ENCODE measurements around the gene WDR89.
"Not testable (repeated sequence)": the region's sequence is repeated elsewhere in the genome, so short reads cannot be mapped to it uniquely, and the experiment has no call there.

WDR89 gene

DNA sequence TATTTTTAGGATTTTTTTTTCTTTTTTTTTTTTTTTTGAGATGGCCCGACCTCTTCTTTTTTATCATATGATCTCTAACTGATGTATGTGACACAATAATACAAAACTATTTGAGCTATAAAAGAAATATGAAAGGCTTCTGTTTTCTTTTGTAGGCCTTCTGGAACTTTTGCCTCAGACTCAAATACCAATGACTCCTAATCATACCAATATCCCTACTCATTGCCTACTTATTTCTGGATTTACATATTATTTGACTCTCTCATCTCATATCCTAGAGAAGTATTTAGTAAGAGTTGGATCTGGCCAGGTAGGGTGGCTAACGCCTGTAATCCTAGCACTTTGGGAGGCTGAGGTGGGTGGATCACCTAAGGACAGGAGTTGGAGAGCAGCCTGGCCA is 12.7 kb upstream of the WDR89 start:
- no peak for DNase-seq (ENCODE audit: low spot score)

- DNase-seq (ENCODE audit: low spot score), result no peak
Observed at GRCh38 chr14:63652406-63652805, 10.7 kb upstream of the WDR89 start.

DNA sequence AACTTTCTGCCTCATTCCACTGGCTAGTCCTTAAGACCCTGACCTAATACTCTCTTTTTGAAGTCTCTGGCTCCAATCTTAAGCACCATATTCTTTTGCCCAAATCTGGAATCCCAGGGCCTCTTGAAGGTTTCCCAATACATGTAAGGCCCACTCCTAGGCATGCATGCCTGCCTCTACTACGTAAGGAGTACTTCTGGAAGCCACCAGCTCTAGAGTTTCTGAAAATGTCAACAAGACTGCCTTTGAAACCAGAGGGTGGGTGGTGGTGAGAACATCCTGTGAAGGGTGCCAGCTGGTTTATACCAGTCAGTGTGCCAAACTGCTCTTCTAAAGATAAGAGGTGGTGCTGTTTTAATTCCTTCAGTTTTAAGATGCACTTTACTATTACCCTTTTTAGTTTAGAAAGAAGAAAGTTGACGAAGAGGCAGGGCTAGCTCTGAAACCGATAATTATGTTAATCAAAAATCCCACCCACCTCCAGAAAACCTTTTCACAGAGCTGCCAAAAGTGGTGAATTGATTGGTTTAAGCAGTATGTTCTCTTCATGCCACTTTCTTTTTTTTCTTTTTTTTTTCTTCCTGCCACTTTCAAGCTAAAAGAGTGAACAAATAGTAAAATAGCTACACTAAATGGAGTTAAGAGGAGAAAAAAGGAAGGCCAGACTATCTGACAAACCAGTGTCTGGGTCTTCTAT is 8.7 kb upstream of the WDR89 start:
- DNase-seq (ENCODE audit: low spot score), result no peak

GRCh38 chr14:63647696-63648410 is 6.2 kb upstream of the WDR89 start:
- DNase-seq (ENCODE audit: low spot score), result no peak

DNA sequence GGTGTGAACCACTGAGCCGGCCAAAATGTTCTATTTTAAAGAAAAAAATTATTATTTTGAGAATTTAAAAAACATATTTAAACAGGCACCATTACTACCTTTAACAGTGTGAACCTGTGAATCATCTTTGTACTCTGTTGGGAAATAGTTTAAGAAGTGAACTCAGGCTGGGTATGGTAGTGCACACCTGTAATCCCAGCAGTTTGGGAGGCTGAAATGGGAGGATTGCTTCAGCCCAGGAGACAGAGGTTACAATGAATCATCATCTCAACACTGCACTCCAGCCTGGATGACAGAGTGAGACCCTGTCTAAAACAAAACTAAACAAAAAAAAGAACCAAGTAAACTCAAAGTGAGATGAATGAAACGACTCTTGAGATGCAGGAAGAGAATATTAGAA is 3.1 kb upstream of the WDR89 start:
- no peak for DNase-seq (ENCODE audit: low spot score)

- no peak for DNase-seq (ENCODE audit: low spot score)
Observed at GRCh38 chr14:63642656-63643382, 1.1 kb upstream of the WDR89 start.

DNA sequence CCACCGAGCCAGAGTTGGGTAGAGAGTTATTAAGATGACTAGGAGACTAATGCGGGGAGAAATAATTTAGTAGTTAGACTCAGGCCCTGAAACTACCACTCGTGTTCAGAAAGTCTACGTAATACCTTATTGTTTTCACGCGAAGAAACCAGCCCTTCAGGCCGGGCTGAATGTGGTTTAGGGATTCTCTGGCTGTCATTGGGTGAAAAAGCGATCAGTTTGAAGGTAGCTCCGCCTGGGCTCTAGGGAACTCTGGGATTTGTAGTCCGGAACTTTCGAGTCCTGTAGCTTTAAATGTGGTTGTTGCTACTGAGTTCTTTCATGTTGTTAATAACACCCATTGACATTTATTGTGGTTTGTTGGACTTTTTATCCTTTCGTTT is 549 bp upstream of the WDR89 start:
- DNase-seq (ENCODE audit: low spot score), result peak; percentile 93

- DNase-seq (ENCODE audit: low spot score), result no peak
Observed at GRCh38 chr14:63638493-63638892, 3.2 kb downstream of the WDR89 start.

GRCh38 chr14:63636094-63636635 is 5.5 kb downstream of the WDR89 start:
- DNase-seq (ENCODE audit: low spot score), result not testable (repeated sequence)

DNA sequence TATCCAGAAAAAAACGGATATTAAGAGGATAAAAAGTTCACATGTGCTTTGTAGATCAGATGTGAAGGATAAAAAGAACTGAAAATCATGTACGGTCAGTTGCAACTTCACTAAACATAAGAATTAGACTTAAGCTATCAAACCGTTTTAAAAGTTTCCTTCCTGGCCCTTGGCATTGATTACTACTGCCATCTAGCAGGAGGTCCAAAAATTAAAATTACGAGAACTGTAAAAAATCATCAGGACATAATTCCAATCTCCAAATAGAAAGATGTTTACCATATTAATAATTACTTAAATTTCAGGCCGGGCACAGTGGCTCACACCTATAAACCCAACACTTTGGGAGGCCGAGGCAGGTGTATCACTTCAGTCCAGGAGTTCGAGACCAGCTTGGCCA is 7.9 kb downstream of the WDR89 start:
- no peak for DNase-seq (ENCODE audit: low spot score)

GRCh38 chr14:63632932-63633514 is 8.6 kb downstream of the WDR89 start:
- no peak for DNase-seq (ENCODE audit: low spot score)

DNA sequence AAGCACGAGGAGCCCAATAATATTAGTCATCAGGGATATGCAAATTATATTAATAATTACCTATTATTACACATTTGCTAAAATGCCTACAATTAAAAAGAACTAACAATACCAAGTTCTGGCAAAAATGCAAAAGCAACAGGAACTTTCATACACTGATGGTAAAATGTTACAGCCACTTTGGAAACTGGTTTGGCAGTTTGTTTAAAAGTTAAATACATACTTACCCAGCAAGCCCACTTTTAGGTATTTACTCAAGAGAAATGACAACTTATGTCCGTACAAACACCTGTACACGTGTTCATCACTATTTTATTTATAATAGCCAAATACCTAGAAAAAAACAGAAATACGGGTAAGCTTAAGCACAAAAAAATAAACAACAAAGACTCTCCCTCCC is 17.0 kb downstream of the WDR89 start:
- no peak for DNase-seq (ENCODE audit: low spot score)

- DNase-seq (ENCODE audit: low spot score), result no peak
Observed at GRCh38 chr14:63624203-63624602, 17.5 kb downstream of the WDR89 start.

DNA sequence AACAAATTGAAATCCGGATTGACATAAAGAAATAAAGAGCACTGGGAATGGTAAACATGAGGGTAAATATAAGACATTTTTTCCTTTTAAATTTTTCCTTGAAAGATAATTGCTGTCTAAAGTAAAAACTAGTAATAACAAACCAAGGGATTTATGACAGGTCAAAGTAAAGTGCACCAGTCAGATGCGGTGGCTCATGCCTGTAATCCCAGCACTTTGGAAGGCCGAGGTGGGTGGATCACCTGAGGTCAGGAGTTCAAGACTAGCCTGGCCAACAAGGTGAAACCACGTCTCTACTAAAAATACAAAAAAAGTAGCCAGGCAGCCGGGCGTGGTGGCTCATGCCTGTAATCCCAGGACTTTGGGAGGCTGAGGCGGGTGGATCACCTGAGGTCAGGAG is 19.7 kb downstream of the WDR89 start:
- not testable (repeated sequence) for DNase-seq (ENCODE audit: low spot score)

GRCh38 chr14:63616015-63616414 is 25.7 kb downstream of the WDR89 start:
- no peak for DNase-seq (ENCODE audit: low spot score)

- DNase-seq (ENCODE audit: low spot score), result no peak
Observed at GRCh38 chr14:63614679-63615363, 26.9 kb downstream of the WDR89 start.

GRCh38 chr14:63611078-63611477 is 30.6 kb downstream of the WDR89 start:
- DNase-seq (ENCODE audit: low spot score), result no peak

- no peak for DNase-seq (ENCODE audit: low spot score)
Observed at GRCh38 chr14:63605041-63605532, 36.6 kb downstream of the WDR89 start.

- DNase-seq (ENCODE audit: low spot score), result no peak
Observed at GRCh38 chr14:63604626-63605025, 37.0 kb downstream of the WDR89 start.

DNA sequence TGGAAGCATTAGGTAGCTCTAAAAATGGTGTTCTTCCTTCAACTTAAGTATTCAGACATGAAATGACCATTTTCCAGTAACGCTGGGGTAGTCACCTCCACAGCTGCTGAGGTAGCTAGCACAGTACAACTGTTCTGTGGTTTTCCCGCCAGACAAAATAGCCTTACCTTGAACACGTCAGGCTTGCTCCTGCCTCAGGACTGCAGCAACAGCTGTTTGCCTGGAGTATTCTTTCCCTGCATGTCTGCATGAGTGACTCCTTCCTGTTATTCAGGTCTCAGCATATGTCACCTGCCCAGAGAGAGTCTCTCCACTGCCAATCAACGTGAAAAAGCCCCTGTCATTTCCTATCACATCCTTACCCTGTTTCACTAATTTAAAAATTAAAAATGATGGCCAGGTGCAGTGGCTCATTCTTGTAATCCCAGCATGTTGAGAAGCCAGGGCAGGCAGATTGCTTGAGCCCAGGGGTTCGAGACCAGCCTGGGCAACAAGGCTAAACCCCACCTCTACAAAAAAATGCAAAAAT is 37.9 kb downstream of the WDR89 start:
- no peak for DNase-seq (ENCODE audit: low spot score)

- no peak for DNase-seq (ENCODE audit: low spot score)
Observed at GRCh38 chr14:63598807-63599206, 42.9 kb downstream of the WDR89 start.
